GM04503 (cell line): Measurements from ENCODE around the gene CCDC85C.

ENCODE experiments used
- DNase-seq: peaks from one replicate; pipeline ENCODE4 v3.0.0-alpha.2; 2012; ENCODE audit warnings: low read depth

CCDC85C gene

DNA sequence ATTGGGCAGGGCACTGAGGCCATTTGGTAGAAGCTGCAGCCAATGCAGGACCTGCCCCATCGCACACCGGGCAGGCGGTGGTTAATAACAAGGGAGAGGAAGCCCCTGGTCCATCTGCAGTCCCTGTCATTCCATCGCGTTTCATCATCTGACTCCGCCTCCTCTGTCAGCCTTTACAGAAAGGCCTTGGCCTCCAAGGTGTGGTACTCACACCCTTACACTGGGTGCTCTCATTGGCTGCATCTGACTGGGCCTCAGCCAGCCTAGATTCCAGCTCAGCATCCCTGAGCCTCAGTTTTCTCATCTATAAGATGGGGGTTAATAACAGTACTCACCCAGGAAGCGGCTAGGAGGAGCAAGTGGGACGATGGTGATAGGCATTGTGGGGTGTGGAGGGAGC lies 26.2 kb upstream of the CCDC85C start:
- DNase-seq: no peak

- no peak for DNase-seq
Observed at GRCh38 chr14:99628887-99629618, 25.0 kb upstream of the CCDC85C start.

DNA sequence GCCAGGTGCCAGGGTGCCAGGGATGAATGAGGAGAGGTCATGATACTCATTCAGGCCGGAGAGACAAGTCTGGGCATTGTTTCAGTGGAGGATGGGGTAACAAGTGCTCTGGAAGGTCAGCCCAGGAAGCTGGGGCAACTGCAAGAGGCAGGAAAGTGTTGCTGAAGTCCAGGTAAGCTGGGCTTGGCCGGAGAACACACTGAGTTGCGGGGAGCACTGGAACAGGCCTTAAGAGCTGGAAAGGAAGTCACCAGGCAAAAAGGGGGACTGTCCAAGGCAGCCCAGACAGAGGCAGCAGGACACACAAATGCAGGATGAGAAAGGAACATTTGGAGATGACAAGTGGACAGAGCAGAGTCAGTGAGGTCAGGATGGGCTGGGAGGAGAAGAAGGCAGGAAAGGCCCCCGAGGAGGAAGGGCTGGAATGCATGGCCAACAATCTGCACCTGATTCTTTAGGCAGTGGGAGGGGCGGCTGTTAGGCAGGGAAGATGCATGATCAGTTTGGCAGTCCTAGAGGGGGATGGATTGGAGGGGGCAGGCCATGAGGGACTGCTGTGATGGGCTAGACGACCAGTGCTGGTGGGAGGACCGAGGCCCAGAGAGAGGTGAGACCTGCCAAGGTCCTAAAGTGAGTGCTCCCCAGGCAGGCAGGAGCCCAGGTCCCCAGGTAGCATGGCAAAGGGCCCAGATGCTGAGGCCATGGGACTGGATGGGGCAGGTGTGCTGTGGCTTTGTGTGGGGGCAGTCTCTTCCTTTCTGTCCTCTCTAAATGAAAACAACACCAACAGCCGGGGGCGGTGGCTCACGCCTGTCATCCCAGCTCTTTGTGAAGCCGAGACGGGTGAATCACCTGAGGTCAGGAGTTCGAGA lies 23.7 kb upstream of the CCDC85C start:
- no peak for DNase-seq

DNA sequence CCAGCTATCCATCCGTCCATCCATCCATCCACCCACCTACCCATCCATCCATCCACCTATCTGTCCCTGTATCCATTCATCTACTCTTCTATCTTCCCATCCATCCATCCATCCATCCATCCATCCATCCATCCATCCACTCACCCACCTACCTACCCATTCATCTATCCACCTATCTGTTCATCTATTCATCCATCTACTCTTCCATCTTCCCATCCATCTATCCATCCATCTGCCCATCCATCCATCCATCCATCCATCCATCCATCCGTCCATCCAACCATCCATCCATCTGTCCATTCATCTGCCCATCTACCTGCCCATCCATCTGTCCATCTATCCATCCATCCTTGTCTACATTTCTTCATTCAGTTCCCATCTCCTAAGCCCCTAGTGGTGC lies 23.1 kb upstream of the CCDC85C start:
- no peak for DNase-seq

- DNase-seq: no peak
Observed at GRCh38 chr14:99626041-99626648, 22.1 kb upstream of the CCDC85C start.

DNA sequence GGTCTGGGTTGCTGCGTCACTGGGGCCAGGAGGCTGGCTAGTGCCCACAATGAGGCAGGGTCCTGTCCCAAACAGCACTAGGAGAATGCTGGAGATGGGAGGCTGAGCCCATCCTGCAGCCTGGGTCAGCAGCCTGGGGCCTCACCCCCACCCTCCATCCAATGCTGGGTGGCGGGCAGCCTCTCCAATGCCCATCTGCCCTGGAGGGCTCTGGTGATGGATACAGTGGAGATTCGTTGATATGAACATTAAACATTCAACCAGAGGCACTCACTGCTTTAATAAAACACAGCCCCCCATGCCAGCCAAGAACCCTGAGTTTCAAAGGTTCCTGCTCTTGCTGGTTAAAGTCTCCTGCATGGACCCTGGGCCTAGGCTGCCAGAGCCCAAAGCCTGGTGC lies 21.5 kb upstream of the CCDC85C start:
- DNase-seq: no peak

GRCh38 chr14:99624971-99625370 lies 21.0 kb upstream of the CCDC85C start:
- no peak for DNase-seq

DNA sequence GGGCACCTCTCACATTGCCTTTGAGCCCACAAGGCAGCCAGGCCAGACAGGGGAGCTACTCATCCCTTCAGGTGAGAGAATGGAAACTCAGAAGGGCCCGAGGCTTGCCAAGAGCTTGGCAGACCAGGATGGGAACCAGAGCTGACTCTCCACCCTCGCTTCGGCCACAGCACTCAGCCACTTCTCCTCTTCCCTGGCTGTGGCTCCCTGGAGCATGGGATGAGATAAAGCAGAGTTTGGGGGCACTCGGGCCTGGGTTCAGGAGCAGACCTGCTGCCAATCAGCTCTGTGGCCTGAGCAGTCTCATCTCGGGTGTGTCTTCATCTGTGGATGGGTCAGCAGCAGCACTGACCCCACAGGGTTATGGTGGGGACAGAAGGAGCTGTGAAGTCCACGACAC lies 20.0 kb upstream of the CCDC85C start:
- DNase-seq: no peak

GRCh38 chr14:99621948-99622347 lies 17.9 kb upstream of the CCDC85C start:
- DNase-seq: no peak

DNA sequence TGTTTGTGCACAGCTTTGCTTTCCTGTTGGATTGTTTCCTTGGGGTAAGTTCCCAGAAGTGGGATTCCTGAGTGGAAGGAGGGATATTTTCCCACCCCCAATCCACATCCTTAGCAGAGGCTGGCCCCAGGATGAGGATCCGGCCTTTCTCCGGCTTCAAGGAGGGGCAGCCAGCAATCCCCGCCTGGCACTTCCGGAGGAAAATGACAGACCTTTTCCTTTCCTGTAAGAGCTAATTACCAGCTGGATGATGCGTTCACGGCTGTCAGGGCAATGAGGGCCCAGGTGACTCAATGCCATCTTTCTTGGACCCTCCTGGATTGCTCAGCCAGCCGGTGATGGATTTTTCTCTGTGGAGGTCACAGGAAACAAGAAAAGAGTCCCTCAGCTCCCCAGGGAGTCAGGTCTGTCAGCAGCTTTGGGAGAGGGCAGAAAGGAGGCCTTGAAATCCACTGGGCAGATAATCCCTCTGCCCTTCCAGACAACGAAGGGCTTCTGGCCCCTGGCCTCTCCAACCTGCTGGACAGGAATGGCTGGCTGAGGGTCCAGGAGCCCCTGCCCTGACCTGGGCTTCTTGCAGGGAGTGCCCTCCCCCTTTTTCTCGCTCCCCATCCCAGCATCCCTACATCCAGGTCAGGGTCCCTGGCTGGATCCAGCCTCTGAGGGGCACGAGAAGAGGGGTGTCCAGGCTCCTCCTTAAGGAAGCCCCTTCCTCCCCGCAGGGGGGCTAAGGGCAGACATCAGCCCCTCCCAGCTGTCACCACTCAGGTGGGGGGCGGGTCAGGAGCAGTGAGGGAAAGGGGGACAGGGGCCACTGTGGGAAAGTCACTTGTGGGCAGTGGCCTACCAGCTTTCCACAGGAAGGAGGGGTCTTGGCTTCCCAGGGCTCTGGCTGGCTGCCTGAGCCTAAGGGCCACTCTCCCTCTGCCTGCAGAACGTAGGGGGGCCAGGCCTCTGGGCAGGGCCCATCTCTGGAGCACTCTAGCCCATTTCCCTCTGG lies 16.1 kb upstream of the CCDC85C start:
- DNase-seq: no peak

GRCh38 chr14:99616832-99617800 lies 13.1 kb upstream of the CCDC85C start:
- DNase-seq: no peak

DNA sequence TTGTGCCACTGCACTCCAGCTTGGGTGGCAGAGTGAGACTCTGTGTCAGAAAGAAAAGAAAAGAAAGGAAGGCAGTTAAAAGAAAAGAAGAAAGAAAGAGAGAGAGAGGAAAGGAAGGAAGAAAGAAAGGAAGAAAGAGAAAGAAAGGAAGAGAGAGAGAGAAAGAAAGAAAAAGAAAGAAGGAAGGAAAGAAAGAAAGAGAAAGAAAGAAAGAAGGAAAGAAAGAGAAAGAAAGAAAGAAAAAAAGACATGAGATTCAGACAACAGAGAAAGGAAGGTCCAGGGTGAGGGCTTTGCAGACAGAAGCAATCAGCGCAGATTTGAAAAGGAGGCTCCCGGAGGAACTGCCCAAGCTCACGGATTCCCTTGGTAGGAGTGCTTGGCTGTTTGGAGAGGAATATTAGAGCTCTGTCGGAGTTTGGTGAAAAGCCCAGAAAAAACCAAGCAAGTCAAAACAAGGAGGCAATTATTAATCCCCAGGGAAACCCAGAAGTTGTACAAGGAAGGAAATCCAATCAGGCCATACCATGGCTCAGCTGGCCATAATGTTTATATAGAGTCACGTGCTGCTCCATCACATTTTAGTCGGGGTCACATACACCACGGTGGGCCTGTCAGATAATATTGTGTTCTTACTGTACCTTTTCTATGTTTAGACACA lies 11.6 kb upstream of the CCDC85C start:
- DNase-seq: no peak

GRCh38 chr14:99612738-99613330 lies 8.8 kb upstream of the CCDC85C start:
- DNase-seq: no peak

- DNase-seq: no peak
Observed at GRCh38 chr14:99612071-99612737, 8.2 kb upstream of the CCDC85C start.

- DNase-seq: no peak
Observed at GRCh38 chr14:99611646-99612045, 7.6 kb upstream of the CCDC85C start.

GRCh38 chr14:99609245-99610170 lies 5.5 kb upstream of the CCDC85C start:
- no peak for DNase-seq

DNA sequence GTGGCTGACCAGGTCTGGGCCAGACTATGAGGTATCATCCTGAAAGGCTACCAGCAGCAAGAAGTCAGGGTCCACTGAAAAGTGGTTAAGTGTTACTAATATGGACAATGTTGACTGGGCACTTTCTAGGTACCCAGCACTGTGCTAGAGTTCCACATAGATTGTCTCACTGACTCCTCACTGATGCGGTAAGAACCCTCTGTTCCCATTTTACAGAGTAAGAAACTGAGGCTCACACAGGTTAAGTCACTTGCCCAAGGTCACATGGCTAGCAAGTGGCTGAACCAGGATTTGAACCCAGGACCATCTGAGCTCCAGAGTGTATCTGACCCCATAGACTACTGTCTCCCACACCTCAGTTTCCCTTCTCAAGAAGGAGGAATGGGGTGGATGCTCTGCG lies 4.6 kb upstream of the CCDC85C start:
- no peak for DNase-seq

DNA sequence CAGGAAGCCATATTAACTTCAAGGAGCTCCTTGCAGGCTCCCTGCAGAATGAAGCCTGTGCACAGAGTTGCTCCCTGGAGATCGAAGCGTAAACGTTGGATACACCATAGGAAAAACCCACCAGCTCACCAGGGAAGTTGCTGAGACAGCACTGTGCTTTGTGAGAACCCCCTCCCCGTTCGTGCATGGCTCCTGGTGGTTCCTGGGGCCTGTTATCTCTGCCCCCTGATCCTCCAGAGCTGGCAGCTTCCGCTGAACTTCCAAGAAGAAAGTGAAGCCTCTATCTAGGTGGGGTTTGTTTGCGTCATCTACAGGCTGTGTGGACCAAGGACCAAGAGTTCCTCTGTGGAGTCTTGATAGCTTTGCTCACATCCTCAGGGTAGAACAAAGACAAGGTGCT lies 2.4 kb upstream of the CCDC85C start:
- DNase-seq: no peak
